ENCODE results near the gene MAP4K4. TPM values are rescaled to one million over a fixed set of nuclear protein-coding genes. Genes with fewer than 3 reads are reported as not detected.
A peak's percentile ranks its signal among the peaks of the same experiment; 100 is the strongest.
"Not testable (repeated sequence)": the region's sequence is repeated elsewhere in the genome, so short reads cannot be mapped to it uniquely, and the experiment has no call there.

The MAP4K4 gene
- total and polyA plus RNA-seq, 2 donors from 2014 or later, result 8.4 to 62.8 TPM

- intact Hi-C loops (cut with DNase I), result no loop called here
- DNase-seq, result no peak
- H3K27ac ChIP-seq (ENCODE audit: low read depth in 2 of 2, low read length in 2 of 2), result peak overlapping the region in 1 of 2 donors; percentile 20
- no peak for TF ChIP-seq CTCF (IDR thresholded peaks at IDR 0.05; ENCODE audit: borderline replicate concordance, extremely low read depth, insufficient read depth)
- no peak for FAIRE-seq
- no peak overlapping the region for H3K9ac ChIP-seq (ENCODE audit: low read length in 3 of 3)
- no peaks in the 10 kb centered on the region for H3K27me3 ChIP-seq (ENCODE audit: control insufficient read depth, insufficient read depth, low read length)
- no peaks in the 10 kb centered on the region for H3K36me3 ChIP-seq (ENCODE audit: control insufficient read depth in 2 of 3, insufficient read depth in 3 of 3, low read length in 3 of 3)
- H3K9me3 ChIP-seq (ENCODE audit: control insufficient read depth in 2 of 3, insufficient read depth in 1 of 3, low read length in 3 of 3), result peaks cover 0 to 12% (median 0%) of the 10 kb centered on the region in 3 donors
- no peak overlapping the region for H3K4me3 ChIP-seq (ENCODE audit: low read length in 3 of 3)
- peaks cover 0 to 3% (median 0%) of the 10 kb centered on the region in 3 donors for H3K4me1 ChIP-seq (ENCODE audit: control insufficient read depth in 2 of 3, insufficient read depth in 2 of 3, low read depth in 1 of 3, low read length in 3 of 3)
These were observed 224.4 kb downstream of the MAP4K4 start for GRCh38 chr2:101921953-101922325.

DNA sequence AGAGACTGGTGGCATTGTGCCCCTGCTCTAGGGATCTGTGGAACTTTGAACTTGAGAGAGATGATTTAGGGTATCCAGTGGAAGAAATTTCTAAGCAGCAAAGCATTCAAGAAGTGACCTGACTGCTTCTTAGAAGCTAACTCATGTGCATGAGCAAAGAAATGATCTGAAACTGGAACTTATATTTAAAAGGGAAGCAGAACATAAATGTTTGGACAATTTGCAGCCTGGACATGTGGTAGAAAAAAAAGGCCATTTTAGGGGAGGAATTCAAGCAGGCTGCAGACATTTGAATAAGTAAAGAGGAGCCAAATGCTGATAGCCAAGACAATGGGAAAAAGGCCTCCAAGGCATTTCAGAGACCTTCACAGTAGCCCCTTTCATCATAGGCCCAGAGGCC lies 226.8 kb downstream of the MAP4K4 start:
- H3K4me1 ChIP-seq (ENCODE audit: control insufficient read depth in 2 of 3, insufficient read depth in 2 of 3, low read depth in 1 of 3, low read length in 3 of 3); DNase-seq; H3K9ac ChIP-seq (ENCODE audit: low read length in 3 of 3); H3K36me3 ChIP-seq (ENCODE audit: control insufficient read depth in 2 of 3, insufficient read depth in 3 of 3, low read length in 3 of 3); FAIRE-seq; H3K27me3 ChIP-seq (ENCODE audit: control insufficient read depth, insufficient read depth, low read length); H3K27ac ChIP-seq (ENCODE audit: low read depth in 2 of 2, low read length in 2 of 2); intact Hi-C loops (cut with DNase I); H3K4me3 ChIP-seq (ENCODE audit: low read length in 3 of 3): not testable (repeated sequence)
- H3K9me3 ChIP-seq (ENCODE audit: control insufficient read depth in 2 of 3, insufficient read depth in 1 of 3, low read length in 3 of 3), result peaks cover 0 to 12% (median 0%) of the 10 kb centered on the region in 3 donors

GRCh38 chr2:101930019-101930418 lies 232.5 kb downstream of the MAP4K4 start:
- no peak overlapping the region for H3K9ac ChIP-seq (ENCODE audit: low read length in 3 of 3)
- no peak for FAIRE-seq

GRCh38 chr2:101930847-101931246 lies 233.3 kb downstream of the MAP4K4 start:
- Histone ChIP-seq H3K9me3 (ENCODE audit: control insufficient read depth in 2 of 3, insufficient read depth in 1 of 3, low read length in 3 of 3) (no peaks in the 10 kb centered on the region), H3K9ac (ENCODE audit: low read length in 3 of 3) (no peak overlapping the region), H3K4me1 (ENCODE audit: control insufficient read depth in 2 of 3, insufficient read depth in 2 of 3, low read depth in 1 of 3, low read length in 3 of 3) (no peaks in the 10 kb centered on the region), H3K4me3 (ENCODE audit: low read length in 3 of 3) (no peak overlapping the region), H3K27ac (ENCODE audit: low read depth in 2 of 2, low read length in 2 of 2) (no peak overlapping the region), H3K36me3 (ENCODE audit: control insufficient read depth in 2 of 3, insufficient read depth in 3 of 3, low read length in 3 of 3) (no peaks in the 10 kb centered on the region), H3K27me3 (ENCODE audit: control insufficient read depth, insufficient read depth, low read length) (no peaks in the 10 kb centered on the region)
- no peak for TF ChIP-seq CTCF (IDR thresholded peaks at IDR 0.05; ENCODE audit: borderline replicate concordance, extremely low read depth, insufficient read depth)
- FAIRE-seq (no peak), DNase-seq (no peak)
- intact Hi-C loops (cut with DNase I), result no loop called here

More at GRCh38 chr2:101930019-101930418, 232.5 kb downstream of the MAP4K4 start:
- Histone ChIP-seq H3K9me3 (ENCODE audit: control insufficient read depth in 2 of 3, insufficient read depth in 1 of 3, low read length in 3 of 3) (peaks cover 0 to under 1% (median 0%) of the 10 kb centered on the region in 3 donors), H3K4me1 (ENCODE audit: control insufficient read depth in 2 of 3, insufficient read depth in 2 of 3, low read depth in 1 of 3, low read length in 3 of 3) (no peaks in the 10 kb centered on the region), H3K36me3 (ENCODE audit: control insufficient read depth in 2 of 3, insufficient read depth in 3 of 3, low read length in 3 of 3) (no peaks in the 10 kb centered on the region), H3K27me3 (ENCODE audit: control insufficient read depth, insufficient read depth, low read length) (no peaks in the 10 kb centered on the region), H3K4me3 (ENCODE audit: low read length in 3 of 3) (no peak overlapping the region), H3K27ac (ENCODE audit: low read depth in 2 of 2, low read length in 2 of 2) (no peak overlapping the region)
- intact Hi-C loops (cut with DNase I), result no loop called here
- TF ChIP-seq CTCF (IDR thresholded peaks at IDR 0.05; ENCODE audit: borderline replicate concordance, extremely low read depth, insufficient read depth), result no peak
- no peak for DNase-seq

All from kidney (tissue), 14 donors.